GM19239 (cell line): ENCODE results near the gene CERS3.

Source experiments
- DNase-seq: peaks from one replicate; pipeline ENCODE4 v3.0.0; 2011; ENCODE audit warnings: low spot score; ENCODE audit not compliant: insufficient read length
- FAIRE-seq: peaks from 2 replicates; lab custom pipeline; 2011; peaks lifted over from hg19 to GRCh38; lab: Jason Lieb, UNC

CERS3 gene

GRCh38 chr15:100394736-100395440 is 133.9 kb downstream of the CERS3 start:
- FAIRE-seq: no peak
- no peak for DNase-seq

GRCh38 chr15:100393008-100393407 is 135.7 kb downstream of the CERS3 start:
- no peak for DNase-seq
- FAIRE-seq: no peak

GRCh38 chr15:100385300-100386050 is 143.3 kb downstream of the CERS3 start:
- no peak for FAIRE-seq

GRCh38 chr15:100384108-100384410 is 144.7 kb downstream of the CERS3 start:
- no peak for FAIRE-seq
- no peak for DNase-seq

More at GRCh38 chr15:100385300-100386050, 143.3 kb downstream of the CERS3 start:
- DNase-seq: no peak

GRCh38 chr15:100383302-100384107 is 145.2 kb downstream of the CERS3 start:
- DNase-seq (no peak), FAIRE-seq (no peak)

- FAIRE-seq: no peak
- no peak for DNase-seq
Observed at GRCh38 chr15:100373942-100374341, 154.8 kb downstream of the CERS3 start.

- FAIRE-seq: no peak
- DNase-seq: no peak
Observed at GRCh38 chr15:100373120-100373896, 155.4 kb downstream of the CERS3 start.

- no peak for FAIRE-seq
- no peak for DNase-seq
Observed at GRCh38 chr15:100372739-100373119, 156.0 kb downstream of the CERS3 start.

GRCh38 chr15:100355342-100355741 is 173.4 kb downstream of the CERS3 start:
- DNase-seq: no peak
- no peak for FAIRE-seq

- no peak for FAIRE-seq
- no peak for DNase-seq
Observed at GRCh38 chr15:100353449-100353848, 175.3 kb downstream of the CERS3 start.

GRCh38 chr15:100350434-100351226 is 178.1 kb downstream of the CERS3 start:
- DNase-seq (no peak), FAIRE-seq (no peak)
